HL-60 (cell line): ENCODE measurements around the gene MIF.

Source experiments
- CTCF ChIP-seq: IDR thresholded peaks from one replicate; pipeline ENCODE4 v1.5.1; 2011; ENCODE audit warnings: low read length, control low read depth, inconsistent platforms; ENCODE audit not compliant: insufficient read depth
- GABPA ChIP-seq: IDR thresholded peaks from 2 replicates; pipeline ENCODE4 v1.6.1; 2012; ENCODE audit warnings: low read depth
- POLR2AphosphoS5 ChIP-seq: IDR thresholded peaks from 2 replicates; pipeline ENCODE4 v1.6.1; 2012; ENCODE audit warnings: low read depth
- REST ChIP-seq: IDR thresholded peaks from 2 replicates; pipeline ENCODE4 v1.6.1; 2012; ENCODE audit warnings: low read depth; ENCODE audit not compliant: insufficient replicate concordance
- SPI1 ChIP-seq: IDR thresholded peaks from 2 replicates; pipeline ENCODE4 v1.6.1; 2012; ENCODE audit warnings: low read depth, mild to moderate bottlenecking, borderline replicate concordance

GRCh38 chr22:23912293-23912903 lies 18.2 kb downstream of the MIF start:
- TF ChIP-seq POLR2AphosphoS5: no peak
- TF ChIP-seq CTCF: no peak
- no peak for TF ChIP-seq REST
- TF ChIP-seq GABPA: no peak
- no peak for TF ChIP-seq SPI1
